GM19025 (cell line): Measurements from ENCODE around the gene GGN.
A peak's percentile ranks its signal among the peaks of the same experiment; 100 is the strongest.
"Not testable (repeated sequence)": the region's sequence is repeated elsewhere in the genome, so short reads cannot be mapped to it uniquely, and the experiment has no call there.

Experiments used
- ATAC-seq: cut with Tn5 transposase; IDR thresholded peaks from one replicate; pipeline ENCODE4 v1.9.1; 2021; ENCODE audit warnings: mild to moderate bottlenecking, low read depth, moderate library complexity; ENCODE audit not compliant: unreplicated experiment

The GGN gene

GRCh38 chr19:38412491-38412890, 24.7 kb upstream of the GGN start:
- no peak for ATAC-seq

- not testable (repeated sequence) for ATAC-seq
These were observed 24.1 kb upstream of the GGN start for GRCh38 chr19:38411898-38412297.

DNA sequence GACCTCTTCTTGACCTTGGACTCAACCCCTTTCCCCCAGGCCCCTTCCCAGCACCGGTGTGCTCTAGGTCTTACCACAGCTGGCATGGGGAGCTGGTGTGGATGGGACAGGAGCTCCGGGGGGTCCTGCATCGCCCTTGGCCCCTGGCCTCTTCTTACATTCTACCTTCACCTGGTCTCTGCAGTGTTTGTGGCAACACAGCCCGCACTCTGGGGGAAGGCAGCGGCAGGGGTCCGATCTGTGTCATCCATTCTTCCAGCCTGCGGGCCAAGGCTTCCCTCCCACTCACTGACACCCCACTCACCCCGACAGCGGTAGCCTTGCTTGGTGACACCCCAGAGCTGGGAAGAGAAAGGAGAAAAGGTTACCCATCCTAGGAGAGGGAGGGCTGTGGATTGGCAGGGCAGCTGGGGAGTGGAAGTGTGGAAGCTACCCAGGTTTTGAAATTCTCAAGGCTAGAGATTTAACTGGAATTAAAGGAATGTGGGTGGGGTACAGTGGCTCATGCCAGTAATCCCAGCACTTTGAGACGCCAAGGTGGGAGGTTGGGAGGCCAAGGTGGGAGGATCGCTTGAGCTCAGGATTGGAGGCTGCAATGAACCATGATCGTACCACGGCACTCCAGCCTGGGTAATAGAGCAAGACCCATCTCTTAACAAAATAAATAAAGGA, 23.3 kb upstream of the GGN start:
- ATAC-seq = no peak

DNA sequence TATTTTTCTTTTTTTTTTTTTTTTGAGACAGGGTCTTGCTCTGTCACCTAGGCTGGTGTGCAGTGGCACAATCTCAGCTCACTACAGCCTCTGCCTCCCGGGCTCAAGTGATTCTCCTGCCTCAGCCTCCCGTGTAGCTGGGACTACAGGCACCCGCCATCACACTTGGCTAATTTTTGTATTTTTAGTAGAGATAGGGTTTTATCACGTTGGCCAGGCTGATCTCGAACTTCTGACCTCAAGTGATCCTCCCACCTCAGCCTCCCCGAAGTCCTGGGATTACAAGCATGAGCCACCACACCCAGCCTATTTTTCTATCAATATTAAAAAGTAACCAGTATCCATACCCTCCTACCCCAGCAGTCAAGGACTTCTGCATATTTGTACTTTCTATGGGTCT, 22.6 kb upstream of the GGN start:
- ATAC-seq = not testable (repeated sequence)

GRCh38 chr19:38409631-38410133, 21.8 kb upstream of the GGN start:
- ATAC-seq = no peak

- ATAC-seq = no peak
These were observed 17.4 kb upstream of the GGN start for GRCh38 chr19:38405276-38405675.

GRCh38 chr19:38404858-38405257, 17.0 kb upstream of the GGN start:
- no peak for ATAC-seq

GRCh38 chr19:38402967-38403674, 15.3 kb upstream of the GGN start, which contains the start of gene FAM98C:
TSS of gene FAM98C (plus strand) at chr19:38403093. CDS start at chr19:38403154, 61 bp downstream.
- ATAC-seq = peak; percentile 87

GRCh38 chr19:38402623-38402966, 14.8 kb upstream of the GGN start:
- ATAC-seq = peak; percentile 2

DNA sequence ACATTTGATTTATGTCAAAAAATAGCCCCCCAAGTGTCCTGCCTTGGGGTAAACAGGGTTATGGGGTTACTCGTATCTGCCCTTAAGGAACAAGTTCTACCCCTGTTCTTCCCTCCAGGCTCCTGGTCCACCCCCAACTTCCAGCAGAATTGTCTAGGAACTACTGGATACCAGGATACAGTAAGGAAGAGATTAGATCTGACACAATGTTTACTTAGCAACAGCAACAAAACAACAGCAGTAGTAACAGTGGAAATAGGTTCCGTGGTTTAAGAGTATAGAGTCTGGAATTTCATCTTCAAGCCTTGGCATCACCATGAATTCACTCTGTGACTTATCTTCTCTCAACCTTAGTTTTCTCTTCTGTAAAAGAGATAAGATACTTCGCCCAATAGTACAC, 13.3 kb upstream of the GGN start:
- no peak for ATAC-seq

DNA sequence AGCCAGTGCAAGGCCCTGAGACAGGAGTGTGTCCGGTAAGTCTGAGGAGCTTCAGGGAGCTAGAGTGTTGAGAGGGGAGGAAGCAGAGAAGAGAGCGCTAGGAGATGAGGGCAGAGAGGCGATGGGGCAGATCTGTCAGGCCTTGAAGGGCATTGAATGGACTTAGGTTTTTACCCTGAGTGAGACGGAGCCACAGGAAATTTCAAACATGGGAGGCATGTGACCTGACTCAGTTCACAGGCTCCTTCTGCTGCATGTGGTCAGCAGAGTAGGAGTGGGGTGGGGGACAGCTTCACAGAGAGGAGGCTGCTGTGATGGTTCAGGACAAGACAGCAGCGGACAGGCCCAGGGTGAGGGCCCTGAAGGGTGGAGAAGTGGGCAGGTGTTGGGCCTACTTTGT, 12.5 kb upstream of the GGN start:
- no peak for ATAC-seq

DNA sequence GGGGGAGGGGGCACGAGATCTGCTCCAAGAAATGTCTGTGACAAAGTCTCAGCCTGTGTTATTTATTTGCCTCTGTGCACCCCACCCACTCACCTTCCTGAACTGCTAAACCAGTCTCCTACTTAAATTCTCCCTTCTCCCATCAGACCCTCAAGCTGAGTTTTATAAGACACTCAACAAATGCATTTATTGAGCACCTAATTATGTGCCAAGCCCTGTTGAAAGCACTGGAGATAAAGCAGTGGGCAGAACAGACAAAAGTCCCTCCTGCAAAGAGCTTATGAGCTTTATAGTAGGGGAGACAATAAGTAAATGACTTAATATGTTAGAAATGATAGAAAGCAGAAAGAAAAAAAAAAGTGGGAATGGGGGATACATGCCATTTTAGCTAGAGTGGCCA, 11.7 kb upstream of the GGN start:
- no peak for ATAC-seq

- ATAC-seq = no peak
These were observed 11.2 kb upstream of the GGN start for GRCh38 chr19:38399081-38399480.

GRCh38 chr19:38395381-38396114, 7.7 kb upstream of the GGN start:
- ATAC-seq = no peak

DNA sequence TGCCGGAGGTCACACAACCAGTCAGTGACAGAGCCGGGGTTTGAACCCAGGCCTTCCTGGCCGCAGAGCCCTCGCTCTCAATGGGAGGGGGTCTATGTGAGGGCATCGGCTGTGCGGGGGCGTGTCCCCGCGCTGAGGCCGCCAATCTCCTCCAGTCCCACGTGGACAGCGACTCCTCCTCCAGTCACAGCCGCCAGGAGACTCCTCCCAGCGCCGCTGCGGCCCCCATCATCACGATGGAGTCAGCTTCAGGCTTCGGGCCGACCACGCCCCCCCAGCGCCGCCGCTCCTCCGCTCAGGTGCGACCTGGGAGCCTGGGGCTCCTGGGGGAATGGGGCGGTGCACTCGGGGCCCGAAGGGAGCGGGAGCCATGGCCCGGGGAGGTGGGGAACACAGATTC, 6.7 kb upstream of the GGN start:
- no peak for ATAC-seq

DNA sequence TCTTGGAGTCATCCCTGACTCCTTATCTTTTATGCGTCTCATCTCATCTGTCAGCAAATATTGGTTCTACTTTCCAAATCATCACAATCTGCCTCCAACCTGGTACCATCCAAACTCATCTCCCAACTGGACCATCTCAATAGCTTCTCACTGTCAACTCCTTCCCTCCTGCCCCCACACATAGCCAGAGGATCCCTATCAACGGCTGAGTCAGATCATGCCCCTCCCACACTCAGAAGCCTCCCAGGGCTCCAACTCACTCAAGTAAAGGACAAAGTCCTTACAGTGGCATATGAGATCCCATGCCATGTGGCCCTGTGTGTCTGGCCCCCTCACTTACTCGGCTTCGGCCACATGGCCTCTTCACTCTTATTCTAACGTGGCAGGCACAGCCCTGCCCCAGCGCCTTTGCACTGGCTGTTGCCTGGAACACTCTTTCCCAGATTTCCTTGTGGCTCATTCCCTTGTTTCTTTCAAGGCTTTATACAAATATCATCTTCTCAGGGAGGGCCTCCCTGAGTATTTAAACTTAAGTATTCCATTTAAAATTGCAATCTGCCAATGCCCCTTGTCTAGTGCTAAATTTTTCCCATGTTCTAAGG, 5.0 kb upstream of the GGN start:
- ATAC-seq = no peak

DNA sequence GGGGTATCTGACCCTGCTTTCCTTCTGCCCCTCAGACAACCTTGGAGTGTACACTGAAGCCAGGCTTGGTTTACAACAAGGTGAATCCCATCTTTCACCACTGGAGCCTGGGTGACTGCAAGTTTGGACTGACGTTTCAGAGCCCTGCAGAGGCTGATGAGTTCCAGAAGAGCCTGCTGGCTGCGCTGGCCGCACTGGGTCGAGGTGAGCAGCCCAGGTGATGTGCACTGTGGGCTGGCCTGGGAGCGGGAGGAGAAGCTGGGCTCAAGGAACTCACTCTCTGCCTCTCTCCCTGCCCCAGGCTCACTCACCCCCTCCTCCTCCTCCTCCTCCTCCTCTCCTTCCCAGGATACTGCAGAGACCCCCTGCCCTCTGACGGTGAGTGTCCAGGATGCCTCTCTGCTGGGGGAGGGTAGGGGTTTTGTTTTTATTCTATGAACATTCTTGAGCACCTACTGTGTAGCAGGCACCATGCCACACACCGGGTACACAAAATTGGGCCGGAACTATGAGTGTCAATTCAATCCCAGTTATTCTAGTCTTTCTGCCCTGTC, 4.2 kb upstream of the GGN start:
- ATAC-seq = no peak

GRCh38 chr19:38389957-38390924, 2.4 kb upstream of the GGN start:
- ATAC-seq = no peak

DNA sequence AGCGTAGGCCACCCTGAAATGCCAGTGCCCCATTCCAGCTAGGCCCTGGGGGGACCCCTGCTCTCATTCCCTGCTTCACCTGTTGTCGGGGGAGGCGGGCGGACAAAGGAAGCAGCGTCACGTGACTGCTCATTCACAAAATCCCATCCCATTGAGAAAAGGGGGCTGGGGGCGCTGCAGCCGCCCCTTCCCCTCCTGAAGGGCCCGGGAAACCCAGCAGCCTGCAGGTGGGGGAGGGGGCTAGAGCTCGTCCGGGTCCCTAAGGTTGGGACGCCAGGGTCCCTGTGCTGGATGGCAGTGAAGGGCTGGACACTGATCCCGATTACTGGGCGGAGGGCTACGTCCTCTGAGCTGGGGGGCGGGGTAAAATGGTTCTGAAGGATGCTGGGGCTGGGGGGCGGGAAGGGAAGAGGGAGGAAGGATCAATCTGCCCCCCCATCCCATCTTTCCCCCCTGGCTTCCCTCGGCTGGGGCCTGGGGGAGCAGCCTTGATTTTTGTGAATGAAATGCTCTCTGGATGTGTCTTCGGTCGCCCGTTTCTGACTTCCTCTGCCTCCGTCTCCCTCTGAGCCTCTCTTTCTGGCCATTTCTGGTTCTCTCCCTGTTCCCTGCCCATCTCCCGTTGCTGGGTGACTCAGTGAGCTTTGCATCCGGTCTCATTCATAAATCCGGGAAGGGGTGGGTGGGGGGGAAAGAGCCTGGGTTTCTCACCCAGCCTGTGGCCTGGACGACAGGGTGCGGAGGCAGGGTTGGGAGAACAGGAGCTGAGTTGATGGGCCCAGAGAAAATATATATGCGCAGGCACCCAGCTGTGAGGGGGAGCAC, 1.5 kb upstream of the GGN start:
- no peak for ATAC-seq
